AG04450 (cell line): Measurements from ENCODE around the gene DLX3. TPM values are rescaled to one million over a fixed set of nuclear protein-coding genes. Genes with fewer than 3 reads are reported as not detected.

Experiments
- CTCF ChIA-PET: fragments of 300-600, 350-600 bp; formaldehyde crosslinking; extraction: SDS; loops from one replicate; lab custom pipeline; 2022; ENCODE audit warnings: antibody characterized with exemption, inconsistent platforms; lab: Charles Lee
- POLR2A ChIA-PET: fragments of 350-600 bp; formaldehyde crosslinking; extraction: SDS; loops from one replicate; lab custom pipeline; 2021; ENCODE audit warnings: antibody characterized with exemption, inconsistent platforms; lab: Yijun Ruan, JAX
- DNase-seq: peaks from one replicate; pipeline ENCODE4 v3.0.0-alpha.2; 2011; ENCODE audit warnings: low read depth, low spot score
- H3K27ac ChIP-seq: one replicate; pipeline ENCODE4 v1.5.1; 2012; ENCODE audit warnings: low read depth, low read length, control low read depth
- H3K27me3 ChIP-seq: one replicate; pipeline ENCODE4 v1.6.0; 2012; ENCODE audit warnings: low read length; ENCODE audit not compliant: control insufficient read depth, insufficient read depth
- H3K4me3 ChIP-seq: 2 replicates; pipeline ENCODE4 v1.5.1; 2011; ENCODE audit warnings: mild to moderate bottlenecking, low read depth, low read length, control low read depth
- H3K9me3 ChIP-seq: 2 replicates; pipeline ENCODE4 v1.5.1; 2012; ENCODE audit warnings: low read length; ENCODE audit not compliant: control insufficient read depth, insufficient read depth
- CTCF ChIP-seq: IDR thresholded peaks from 2 replicates; pipeline ENCODE4 v1.5.1; 2011; ENCODE audit warnings: low read depth, low read length, control low read depth, inconsistent platforms
- polyA plus RNA-seq: library from polyadenylated mRNA; depleted of rRNA; stranded (reverse); fragments of >200 nt; gene quantifications from 2 replicates; pipeline ENCODE4 v1.2.3, GENCODE V29; 2011

Gene DLX3
- polyA plus RNA-seq, 1 experiment: not detected

GRCh38 chr17:49989518-49989880 lies 5.5 kb downstream of the DLX3 start:
- H3K4me3 ChIP-seq: no peak overlapping the region
- ChIA-PET POLR2A (interaction anchor here (0.6 kb wide), 3 partner anchors 111 to 298 kb away, joined by 3 to 9 read pairs (median 6); no protein-coding TSS in a partner anchor), CTCF (interaction anchor here (0.7 to 3.3 kb wide), 2 partner anchors 8 to 73 kb away, joined by 3 to 19 read pairs; no protein-coding TSS in a partner anchor)
- no peak for DNase-seq
- no peak overlapping the region for H3K27ac ChIP-seq
- TF ChIP-seq CTCF: no peak
- peaks cover 1% of the 10 kb centered on the region; the same call in 1 of the 2 replicates for H3K9me3 ChIP-seq
- H3K27me3 ChIP-seq: peaks cover 91% of the 10 kb centered on the region

GRCh38 chr17:49987681-49988441 lies 7.2 kb downstream of the DLX3 start:
- no peaks in the 10 kb centered on the region; the same call in 1 of the 2 replicates for H3K9me3 ChIP-seq
- H3K4me3 ChIP-seq: no peak overlapping the region
- POLR2A ChIA-PET: no interaction called here
- no peak for DNase-seq
- no peak for TF ChIP-seq CTCF
- H3K27ac ChIP-seq: no peak overlapping the region
- peaks cover 84% of the 10 kb centered on the region for H3K27me3 ChIP-seq
- CTCF ChIA-PET: interaction anchor here (3.3 kb wide), 1 partner anchor 10 kb away, joined by 19 read pairs; no protein-coding TSS in a partner anchor

GRCh38 chr17:49987290-49987585 lies 7.8 kb downstream of the DLX3 start:
- Histone ChIP-seq H3K27me3 (peaks cover 80% of the 10 kb centered on the region), H3K27ac (no peak overlapping the region), H3K4me3 (no peak overlapping the region), H3K9me3 (no peaks in the 10 kb centered on the region; the same call in 1 of the 2 replicates)
- CTCF ChIA-PET: interaction anchor here (3.3 kb wide), 1 partner anchor 10 kb away, joined by 19 read pairs; no protein-coding TSS in a partner anchor
- no peak for TF ChIP-seq CTCF
- POLR2A ChIA-PET: no interaction called here
- no peak for DNase-seq

- ChIA-PET CTCF (interaction anchor here (1.1 to 3.3 kb wide), 3 partner anchors 9 to 11 kb away, joined by 4 to 19 read pairs (median 6); partner anchors contain the start of gene DLX3), POLR2A (no interaction called here)
- TF ChIP-seq CTCF: no peak
- Histone ChIP-seq H3K27me3 (peaks cover 77% of the 10 kb centered on the region), H3K4me3 (no peak overlapping the region), H3K27ac (no peak overlapping the region), H3K9me3 (no peaks in the 10 kb centered on the region; the same call in 1 of the 2 replicates)
- DNase-seq: no peak
Measured at GRCh38 chr17:49986396-49987289, 8.4 kb downstream of the DLX3 start.
